HCT116 (cell line): ENCODE measurements around the gene PZP. TPM values are rescaled to one million over a fixed set of nuclear protein-coding genes. Genes with fewer than 3 reads are reported as not detected.

Experiments used
- ATAC-seq: fragments of 200-7000 bp; cut with Tn5 transposase; 2 replicates; pipeline ENCODE4 v1.9.1; 2020; ENCODE audit warnings: mild to moderate bottlenecking, moderate library complexity
- BruUV-seq: library from RNA; stranded (reverse); fragments of 400-500 nt; replicated peaks from 2 replicates; lab custom pipeline; 2021; lab: Mats Ljungman, UMichigan
- CTCF ChIA-PET: fragments of 300-600 bp; sonication (Branson Sonifier 250); formaldehyde crosslinking; loops from one replicate; lab custom pipeline; 2021; ENCODE audit warnings: antibody characterized with exemption; lab: Charles Lee
- POLR2A ChIA-PET: fragments of 300-600, 350-600 bp; sonication (Branson Sonifier 250); formaldehyde crosslinking; loops from one replicate; lab custom pipeline; 2021; ENCODE audit warnings: antibody characterized with exemption; lab: Charles Lee
- RAD21 ChIA-PET, 2 experiments: fragments of 300-600 bp; sonication (Branson Sonifier 250); formaldehyde crosslinking; loops; one replicate each; lab custom pipeline; 2023; ENCODE audit warnings: low total read pairs in 2 of 2; ENCODE audit not compliant: uncharacterized antibody in 2 of 2, unreplicated experiment in 2 of 2, low non-redundant PET in 1 of 2; lab: Charles Lee
- DNase-seq: peaks from one replicate; pipeline ENCODE4 v3.0.0-alpha.2; 2010; ENCODE audit warnings: low read depth, low spot score
- H2AFZ ChIP-seq: fragments of 200-600 bp; shearing (Covaris generic), sonication (generic); 2 replicates; pipeline ENCODE4 v1.6.1; 2017; ENCODE audit warnings: low read depth, mixed run types, mixed read lengths, antibody characterized with exemption, low read length; ENCODE audit not compliant: poor library complexity, severe bottlenecking
- H3K27ac ChIP-seq: 2 replicates; pipeline ENCODE4 v1.5.1; 2012; ENCODE audit warnings: low read depth, low read length
- H3K27me3 ChIP-seq: fragments of 200-600 bp; sonication (generic); 2 replicates; pipeline ENCODE4 v1.6.1; 2016; ENCODE audit warnings: mixed run types, low read length, mixed read lengths; ENCODE audit not compliant: insufficient read depth
- H3K36me3 ChIP-seq, 2 experiments: fragments of 200-500 bp in 1 of 2; fragments of 200-600 bp in 1 of 2; sonication (Bioruptor generic) in 1 of 2; sonication (generic) in 1 of 2; 2 replicates each; pipeline versions ENCODE4 v1.5.1 to v1.6.1; 2014 to 2016; ENCODE audit warnings: low read length in 2 of 2, inconsistent platforms in 1 of 2, mixed read lengths in 1 of 2, mixed run types in 1 of 2; ENCODE audit not compliant: insufficient read depth in 2 of 2, control insufficient read depth in 1 of 2
- H3K4me1 ChIP-seq, 2 experiments: fragments of 200-600 bp in 1 of 2; sonication (generic) in 1 of 2; 2 replicates each; pipeline versions ENCODE4 v1.5.1 to v1.6.1; 2012 to 2017; ENCODE audit warnings: low read length in 2 of 2, inconsistent platforms in 1 of 2, mild to moderate bottlenecking in 1 of 2, mixed read lengths in 1 of 2, mixed run types in 1 of 2, moderate library complexity in 1 of 2; ENCODE audit not compliant: insufficient read depth in 2 of 2, control insufficient read depth in 1 of 2
- H3K4me2 ChIP-seq: fragments of 200-600 bp; sonication (generic); 2 replicates; pipeline ENCODE4 v1.6.1; 2017; ENCODE audit warnings: mixed run types, low read length, mixed read lengths
- H3K4me3 ChIP-seq, 2 experiments: fragments of 200-600 bp in 1 of 2; sonication (generic) in 1 of 2; replicated peaks in 1 of 2; 2 replicates each; pipeline ENCODE4 v1.5.1; 2011 to 2016; ENCODE audit warnings: low read length in 2 of 2, control low read depth in 1 of 2, low read depth in 1 of 2, mild to moderate bottlenecking in 1 of 2, mixed read lengths in 1 of 2, mixed run types in 1 of 2
- H3K79me2 ChIP-seq: fragments of 200-600 bp; sonication (generic); 2 replicates; pipeline ENCODE4 v1.6.1; 2017; ENCODE audit warnings: mild to moderate bottlenecking, mixed run types, low read length, moderate library complexity, mixed read lengths; ENCODE audit not compliant: insufficient read depth
- H3K9ac ChIP-seq: fragments of 200-600 bp; sonication (generic); 2 replicates; pipeline ENCODE4 v1.6.1; 2016; ENCODE audit warnings: low read length, mixed read lengths
- H3K9me2 ChIP-seq: fragments of 200-600 bp; sonication (generic), shearing (Covaris generic); 2 replicates; pipeline ENCODE4 v1.6.1; 2017; ENCODE audit warnings: mixed run types, mild to moderate bottlenecking, moderate library complexity; ENCODE audit not compliant: insufficient read depth
- H3K9me3 ChIP-seq, 2 experiments: fragments of 200-500 bp in 1 of 2; fragments of 200-600 bp in 1 of 2; sonication (Bioruptor generic) in 1 of 2; sonication (generic) in 1 of 2; 2 replicates each; pipeline ENCODE4 v1.6.1; 2014 to 2017; ENCODE audit warnings: low read length in 2 of 2, mixed read lengths in 2 of 2, inconsistent platforms in 1 of 2, low read depth in 1 of 2, mild to moderate bottlenecking in 1 of 2, mixed run types in 1 of 2, moderate library complexity in 1 of 2; ENCODE audit not compliant: control insufficient read depth in 1 of 2, insufficient read depth in 1 of 2
- H4K20me1 ChIP-seq: fragments of 200-600 bp; sonication (generic), shearing (Covaris generic); 2 replicates; pipeline ENCODE4 v1.6.1; 2017; ENCODE audit warnings: mixed run types, mild to moderate bottlenecking, moderate library complexity; ENCODE audit not compliant: insufficient read depth
- ATF3 ChIP-seq: IDR thresholded peaks from 2 replicates; pipeline ENCODE4 v1.6.1; 2012
- CEBPB ChIP-seq: IDR thresholded peaks from 2 replicates; pipeline ENCODE4 v1.6.1; 2012; ENCODE audit warnings: low read depth
- EZH2phosphoT487 ChIP-seq: fragments of 200-600 bp; IDR thresholded peaks from 2 replicates; pipeline ENCODE4 v1.6.1; 2018; ENCODE audit warnings: antibody characterized with exemption, borderline replicate concordance
- POLR2A ChIP-seq: IDR thresholded peaks from 2 replicates; pipeline ENCODE4 v1.7.0; 2011; ENCODE audit warnings: borderline replicate concordance; ENCODE audit not compliant: insufficient read depth, insufficient read length; ENCODE audit errors: extremely low read depth
- RAD21 ChIP-seq: IDR thresholded peaks from 2 replicates; pipeline ENCODE4 v1.6.1; 2012; ENCODE audit warnings: low read depth, mild to moderate bottlenecking
- REST ChIP-seq: IDR thresholded peaks from 2 replicates; pipeline ENCODE4 v1.6.1; 2012; ENCODE audit warnings: low read depth
- SIN3A ChIP-seq: IDR thresholded peaks from 2 replicates; pipeline ENCODE4 v1.6.1; 2012; ENCODE audit warnings: low read depth
- ZNF274 ChIP-seq: fragments of 200-500 bp; sonication (Bioruptor generic); IDR thresholded peaks from 2 replicates; pipeline ENCODE4 v1.6.1; 2014; ENCODE audit warnings: mild to moderate bottlenecking, low read depth, low read length, inconsistent platforms
- intact Hi-C: fragments of 100-400 bp; cut with micrococcal nuclease; formaldehyde crosslinking; loops from 2 replicates; pipeline ENCODE4 v1.10.0; 2022
- total RNA-seq: library from RNA; stranded (reverse); gene quantifications from one replicate; pipeline ENCODE4 v1.2.1, GENCODE V29; 2021; ENCODE audit not compliant: unreplicated experiment

PZP gene
- total RNA-seq, 1 experiment from 2014 or later, result not detected

- TF ChIP-seq REST (no peak), EZH2phosphoT487 (no peak), SIN3A (no peak), ATF3 (no peak), RAD21 (no peak), ZNF274 (no peak)
Measured at GRCh38 chr12:9163392-9163791, 44.8 kb downstream of the PZP start (continued).

- Histone ChIP-seq H3K4me1 (no peaks in the 10 kb centered on the region), H3K9me3 (no peaks in the 10 kb centered on the region), H3K27me3 (peaks cover 67% of the 10 kb centered on the region), H3K9me2 (no peaks in the 10 kb centered on the region), H3K4me3 (no peak overlapping the region), H3K9ac (no peak overlapping the region), H3K36me3 (no peaks in the 10 kb centered on the region), H3K27ac (no peak overlapping the region), H4K20me1 (no peaks in the 10 kb centered on the region), H2AFZ (no peak overlapping the region), H3K4me2 (no peak overlapping the region), H3K79me2 (no peaks in the 10 kb centered on the region)
- intact Hi-C loops, result no loop called here
- CTCF ChIA-PET, result no interaction called here
- TF ChIP-seq CEBPB (no peak), POLR2A (no peak)
- RAD21 ChIA-PET, result no interaction called here
- DNase-seq, result no peak
- no peak for ATAC-seq
- BruUV-seq, result no TSS peak
- POLR2A ChIA-PET, result no interaction called here
Measured at GRCh38 chr12:9156119-9156518, 52.1 kb downstream of the PZP start.
